ENCODE measurements around the gene ZSWIM2. TPM values are rescaled to one million over a fixed set of nuclear protein-coding genes. Genes with fewer than 3 reads are reported as not detected.

ZSWIM2 gene
- total RNA-seq, 6 donors from 2014 or later = not detected

GRCh38 chr2:186783254-186783653 is 65.7 kb downstream of the ZSWIM2 start:
- ATAC-seq (ENCODE audit: low FRiP score in 2 of 2) = no peak
- TF ChIP-seq EP300 (IDR thresholded peaks at IDR 0.05) (no peak), POLR2A (IDR thresholded peaks at IDR 0.05) (no peak), POLR2AphosphoS5 (IDR thresholded peaks at IDR 0.05) (no peak), CTCF (IDR thresholded peaks at IDR 0.05) (no peak)

GRCh38 chr2:186780701-186781316 is 68.2 kb downstream of the ZSWIM2 start:
- H3K4me1 ChIP-seq = no peaks in the 10 kb centered on the region
- H3K9me3 ChIP-seq = peaks cover 0 to 8% (median 0%) of the 10 kb centered on the region in 4 donors
- ATAC-seq (ENCODE audit: low FRiP score in 2 of 2) (no peak), DNase-seq (no peak)
- H3K27me3 ChIP-seq = no peaks in the 10 kb centered on the region
- H3K36me3 ChIP-seq = no peaks in the 10 kb centered on the region
- no peak overlapping the region for H3K27ac ChIP-seq
- 59 to 62% methylated on average over 4 of the region's 4 CpGs for WGBS, 2 donors
- TF ChIP-seq POLR2A (IDR thresholded peaks at IDR 0.05) (no peak), CTCF (IDR thresholded peaks at IDR 0.05) (no peak), EP300 (IDR thresholded peaks at IDR 0.05) (no peak), POLR2AphosphoS5 (IDR thresholded peaks at IDR 0.05) (no peak)
- no peak overlapping the region for H3K4me3 ChIP-seq

More at GRCh38 chr2:186783254-186783653, 65.7 kb downstream of the ZSWIM2 start:
- H3K4me3 ChIP-seq = no peak overlapping the region
- H3K4me1 ChIP-seq = no peaks in the 10 kb centered on the region
- H3K36me3 ChIP-seq = no peaks in the 10 kb centered on the region
- H3K27me3 ChIP-seq = no peaks in the 10 kb centered on the region
- no peak overlapping the region for H3K27ac ChIP-seq
- H3K9me3 ChIP-seq = peaks cover 0 to 8% (median 0%) of the 10 kb centered on the region in 4 donors
- no peak for DNase-seq

Other genes starting within 250 kb of the ZSWIM2 start
- 1 to 10 TPM; 1.0 to 4.5 (median 1.6) TPM for gene FAM171B, start 155.1 kb downstream of the ZSWIM2 start, total RNA-seq